Measurements from ENCODE around the gene KIAA1958.

- no peak for TF ChIP-seq POLR2A (IDR thresholded peaks at IDR 0.05)
- TF ChIP-seq CTCF (IDR thresholded peaks at IDR 0.05 in 8 of 11, conservative IDR thresholded peaks at IDR 0.05 in 3 of 11): no peak
Observed at GRCh38 chr9:112604790-112605189, 118.2 kb downstream of the KIAA1958 start.
